Measurements from ENCODE around the gene RNF220.

RNF220 gene

GRCh38 chr1:44616284-44616990 is 211.4 kb downstream of the RNF220 start:
- Histone ChIP-seq H3K9ac (ENCODE audit: low read length) (no peak overlapping the region), H3K36me3 (ENCODE audit: control insufficient read depth, insufficient read depth, low read length) (no peaks in the 10 kb centered on the region), H3K4me3 (ENCODE audit: low read length) (peak overlapping the region; percentile 31), H3K4me1 (ENCODE audit: control insufficient read depth, insufficient read depth, low read length) (peaks cover 18% of the 10 kb centered on the region), H3K27me3 (ENCODE audit: control insufficient read depth, insufficient read depth, low read length) (peaks cover 7% of the 10 kb centered on the region), H3K27ac (ENCODE audit: low read depth, low read length) (no peak overlapping the region)

- H3K36me3 ChIP-seq (ENCODE audit: control insufficient read depth, insufficient read depth, low read length), result no peaks in the 10 kb centered on the region
- peaks cover 7% of the 10 kb centered on the region for H3K27me3 ChIP-seq (ENCODE audit: control insufficient read depth, insufficient read depth, low read length)
- peaks cover 18% of the 10 kb centered on the region for H3K4me1 ChIP-seq (ENCODE audit: control insufficient read depth, insufficient read depth, low read length)
- H3K9ac ChIP-seq (ENCODE audit: low read length), result no peak overlapping the region
- peak overlapping the region; percentile 65 for H3K27ac ChIP-seq (ENCODE audit: low read depth, low read length)
- peak overlapping the region; percentile 31 for H3K4me3 ChIP-seq (ENCODE audit: low read length)
Observed at GRCh38 chr1:44616991-44617702, 212.1 kb downstream of the RNF220 start.

- peaks cover 7% of the 10 kb centered on the region for H3K27me3 ChIP-seq (ENCODE audit: control insufficient read depth, insufficient read depth, low read length)
- H3K9ac ChIP-seq (ENCODE audit: low read length), result no peak overlapping the region
- H3K4me3 ChIP-seq (ENCODE audit: low read length), result peak overlapping the region; percentile 31
- no peaks in the 10 kb centered on the region for H3K36me3 ChIP-seq (ENCODE audit: control insufficient read depth, insufficient read depth, low read length)
- H3K27ac ChIP-seq (ENCODE audit: low read depth, low read length), result peak overlapping the region; percentile 65
- H3K4me1 ChIP-seq (ENCODE audit: control insufficient read depth, insufficient read depth, low read length), result peaks cover 18% of the 10 kb centered on the region
Observed at GRCh38 chr1:44617703-44618029, 212.6 kb downstream of the RNF220 start.

- peaks cover 18% of the 10 kb centered on the region for H3K4me1 ChIP-seq (ENCODE audit: control insufficient read depth, insufficient read depth, low read length)
- H3K9ac ChIP-seq (ENCODE audit: low read length), result no peak overlapping the region
- peak overlapping the region; percentile 67 for H3K27ac ChIP-seq (ENCODE audit: low read depth, low read length)
- H3K27me3 ChIP-seq (ENCODE audit: control insufficient read depth, insufficient read depth, low read length), result peaks cover 7% of the 10 kb centered on the region
- H3K4me3 ChIP-seq (ENCODE audit: low read length), result no peak overlapping the region
- H3K36me3 ChIP-seq (ENCODE audit: control insufficient read depth, insufficient read depth, low read length), result no peaks in the 10 kb centered on the region
Observed at GRCh38 chr1:44619261-44619900, 214.3 kb downstream of the RNF220 start.

- H3K9ac ChIP-seq (ENCODE audit: low read length), result no peak overlapping the region
- no peak overlapping the region for H3K4me3 ChIP-seq (ENCODE audit: low read length)
- peak overlapping the region; percentile 67 for H3K27ac ChIP-seq (ENCODE audit: low read depth, low read length)
- peaks cover 7% of the 10 kb centered on the region for H3K27me3 ChIP-seq (ENCODE audit: control insufficient read depth, insufficient read depth, low read length)
- H3K36me3 ChIP-seq (ENCODE audit: control insufficient read depth, insufficient read depth, low read length), result no peaks in the 10 kb centered on the region
- H3K4me1 ChIP-seq (ENCODE audit: control insufficient read depth, insufficient read depth, low read length), result peaks cover 18% of the 10 kb centered on the region
Observed at GRCh38 chr1:44620072-44620471, 215.0 kb downstream of the RNF220 start.

- no peak overlapping the region for H3K27ac ChIP-seq (ENCODE audit: low read depth, low read length)
- H3K9ac ChIP-seq (ENCODE audit: low read length), result no peak overlapping the region
- H3K4me1 ChIP-seq (ENCODE audit: control insufficient read depth, insufficient read depth, low read length), result peaks cover 18% of the 10 kb centered on the region
- no peaks in the 10 kb centered on the region for H3K36me3 ChIP-seq (ENCODE audit: control insufficient read depth, insufficient read depth, low read length)
- H3K27me3 ChIP-seq (ENCODE audit: control insufficient read depth, insufficient read depth, low read length), result peaks cover 3% of the 10 kb centered on the region
- no peak overlapping the region for H3K4me3 ChIP-seq (ENCODE audit: low read length)
Observed at GRCh38 chr1:44621841-44622286, 216.8 kb downstream of the RNF220 start.

- Histone ChIP-seq H3K4me1 (ENCODE audit: control insufficient read depth, insufficient read depth, low read length) (peaks cover 7% of the 10 kb centered on the region), H3K4me3 (ENCODE audit: low read length) (no peak overlapping the region), H3K27me3 (ENCODE audit: control insufficient read depth, insufficient read depth, low read length) (no peaks in the 10 kb centered on the region), H3K27ac (ENCODE audit: low read depth, low read length) (no peak overlapping the region), H3K36me3 (ENCODE audit: control insufficient read depth, insufficient read depth, low read length) (no peaks in the 10 kb centered on the region), H3K9ac (ENCODE audit: low read length) (no peak overlapping the region)
Observed at GRCh38 chr1:44624268-44624901, 219.3 kb downstream of the RNF220 start.

- H3K27ac ChIP-seq (ENCODE audit: low read depth, low read length), result no peak overlapping the region
- no peak overlapping the region for H3K9ac ChIP-seq (ENCODE audit: low read length)
- no peak overlapping the region for H3K4me3 ChIP-seq (ENCODE audit: low read length)
- H3K36me3 ChIP-seq (ENCODE audit: control insufficient read depth, insufficient read depth, low read length), result no peaks in the 10 kb centered on the region
- H3K4me1 ChIP-seq (ENCODE audit: control insufficient read depth, insufficient read depth, low read length), result no peaks in the 10 kb centered on the region
- no peaks in the 10 kb centered on the region for H3K27me3 ChIP-seq (ENCODE audit: control insufficient read depth, insufficient read depth, low read length)
Observed at GRCh38 chr1:44625348-44625747, 220.3 kb downstream of the RNF220 start.

GRCh38 chr1:44628962-44629756 is 224.1 kb downstream of the RNF220 start:
- peaks cover 11% of the 10 kb centered on the region for H3K36me3 ChIP-seq (ENCODE audit: control insufficient read depth, insufficient read depth, low read length)
- H3K4me3 ChIP-seq (ENCODE audit: low read length), result no peak overlapping the region
- H3K9ac ChIP-seq (ENCODE audit: low read length), result no peak overlapping the region
- no peak overlapping the region for H3K27ac ChIP-seq (ENCODE audit: low read depth, low read length)
- no peaks in the 10 kb centered on the region for H3K27me3 ChIP-seq (ENCODE audit: control insufficient read depth, insufficient read depth, low read length)
- peaks cover 12% of the 10 kb centered on the region for H3K4me1 ChIP-seq (ENCODE audit: control insufficient read depth, insufficient read depth, low read length)

GRCh38 chr1:44630116-44630515 is 225.1 kb downstream of the RNF220 start:
- no peak overlapping the region for H3K9ac ChIP-seq (ENCODE audit: low read length)
- no peak overlapping the region for H3K4me3 ChIP-seq (ENCODE audit: low read length)
- H3K4me1 ChIP-seq (ENCODE audit: control insufficient read depth, insufficient read depth, low read length), result peaks cover 12% of the 10 kb centered on the region
- no peaks in the 10 kb centered on the region for H3K27me3 ChIP-seq (ENCODE audit: control insufficient read depth, insufficient read depth, low read length)
- peaks cover 15% of the 10 kb centered on the region for H3K36me3 ChIP-seq (ENCODE audit: control insufficient read depth, insufficient read depth, low read length)
- H3K27ac ChIP-seq (ENCODE audit: low read depth, low read length), result no peak overlapping the region

- H3K4me3 ChIP-seq (ENCODE audit: low read length), result peak overlapping the region; percentile 77
- H3K4me1 ChIP-seq (ENCODE audit: control insufficient read depth, insufficient read depth, low read length), result peaks cover 18% of the 10 kb centered on the region
- H3K27me3 ChIP-seq (ENCODE audit: control insufficient read depth, insufficient read depth, low read length), result no peaks in the 10 kb centered on the region
Observed at GRCh38 chr1:44631333-44631646, 226.2 kb downstream of the RNF220 start.

More at GRCh38 chr1:44631333-44631646, 226.2 kb downstream of the RNF220 start:
- Histone ChIP-seq H3K9ac (ENCODE audit: low read length) (peak overlapping the region; percentile 76), H3K36me3 (ENCODE audit: control insufficient read depth, insufficient read depth, low read length) (peaks cover 21% of the 10 kb centered on the region), H3K27ac (ENCODE audit: low read depth, low read length) (peak overlapping the region; percentile 89)

Measured in rectal smooth muscle tissue (tissue), 1 donor.